Spleen (tissue), 7 donors: ENCODE results near the gene OR1S1.

Source experiments
- POLR2A ChIP-seq, 3 donors: fragments of 450-650 bp; IDR thresholded peaks; one replicate each; pipeline ENCODE4 v1.5.1; 2017; ENCODE audit warnings: antibody characterized with exemption in 3 of 3, mild to moderate bottlenecking in 1 of 3
- POLR2AphosphoS5 ChIP-seq, 3 donors: sonication (generic); formaldehyde crosslinking; IDR thresholded peaks; one replicate each; pipeline ENCODE4 v1.5.1; 2017; ENCODE audit warnings: antibody characterized with exemption in 3 of 3
- TF ChIP-seq, protein P1 (sequence below), 11 experiments: fragments of 200-600 bp in 7 of 11; fragments of 450-650 bp in 4 of 11; sonication (generic) in 4 of 11; IDR thresholded peaks in 8 of 11; conservative IDR thresholded peaks in 3 of 11; 1 replicate in 7 of 11; 2 replicates in 4 of 11; pipeline versions ENCODE4 v1.4.0 to v1.8.0; 2016 to 2021; ENCODE audit warnings: antibody characterized with exemption in 11 of 11, inconsistent platforms in 4 of 11, mild to moderate bottlenecking in 1 of 11
- donor health status: DM: no; HTN: no; CAD: no; lungs with moderate emphysema.
- donor health status: DM: no; HTN: no; CAD: no.
- donor health status: DM: no; HTN: no; CAD: no.

DNA sequence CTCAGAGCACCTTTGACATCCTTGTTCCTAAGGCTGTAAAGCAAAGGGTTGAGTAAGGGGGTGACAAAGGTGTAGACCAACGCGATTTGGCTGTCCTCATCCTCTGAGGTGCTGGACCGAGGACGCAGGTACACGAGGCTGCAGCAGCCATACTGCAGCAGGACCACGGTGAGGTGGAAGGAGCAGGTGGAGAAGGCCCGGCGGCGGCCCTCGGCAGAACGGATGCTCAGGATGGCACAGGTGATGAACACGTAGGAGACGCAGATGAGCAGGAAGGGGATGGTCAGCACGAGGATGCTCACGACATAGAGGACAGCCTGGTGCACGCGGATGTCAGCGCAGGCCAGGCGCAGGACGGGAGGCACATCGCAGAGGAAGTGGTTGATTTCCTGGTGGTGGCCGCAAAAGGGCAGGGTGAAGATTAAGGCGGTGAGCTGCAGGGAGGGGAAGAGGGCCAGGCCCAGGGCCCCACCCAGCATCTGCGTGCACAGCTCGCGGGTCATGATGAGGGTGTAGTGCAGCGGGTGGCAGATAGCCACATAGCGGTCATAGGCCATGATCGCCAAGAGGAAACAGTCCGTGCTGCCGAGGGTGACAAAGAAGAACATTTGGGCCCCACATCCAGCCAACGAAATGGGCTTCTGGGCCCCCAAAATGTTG, 15.6 kb downstream of the OR1S1 start:
- TF ChIP-seq, protein P1, sequence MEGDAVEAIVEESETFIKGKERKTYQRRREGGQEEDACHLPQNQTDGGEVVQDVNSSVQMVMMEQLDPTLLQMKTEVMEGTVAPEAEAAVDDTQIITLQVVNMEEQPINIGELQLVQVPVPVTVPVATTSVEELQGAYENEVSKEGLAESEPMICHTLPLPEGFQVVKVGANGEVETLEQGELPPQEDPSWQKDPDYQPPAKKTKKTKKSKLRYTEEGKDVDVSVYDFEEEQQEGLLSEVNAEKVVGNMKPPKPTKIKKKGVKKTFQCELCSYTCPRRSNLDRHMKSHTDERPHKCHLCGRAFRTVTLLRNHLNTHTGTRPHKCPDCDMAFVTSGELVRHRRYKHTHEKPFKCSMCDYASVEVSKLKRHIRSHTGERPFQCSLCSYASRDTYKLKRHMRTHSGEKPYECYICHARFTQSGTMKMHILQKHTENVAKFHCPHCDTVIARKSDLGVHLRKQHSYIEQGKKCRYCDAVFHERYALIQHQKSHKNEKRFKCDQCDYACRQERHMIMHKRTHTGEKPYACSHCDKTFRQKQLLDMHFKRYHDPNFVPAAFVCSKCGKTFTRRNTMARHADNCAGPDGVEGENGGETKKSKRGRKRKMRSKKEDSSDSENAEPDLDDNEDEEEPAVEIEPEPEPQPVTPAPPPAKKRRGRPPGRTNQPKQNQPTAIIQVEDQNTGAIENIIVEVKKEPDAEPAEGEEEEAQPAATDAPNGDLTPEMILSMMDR (IDR thresholded peaks at IDR 0.05 in 8 of 11, conservative IDR thresholded peaks at IDR 0.05 in 3 of 11): no peak
- TF ChIP-seq POLR2A (IDR thresholded peaks at IDR 0.05): no peak
- no peak for TF ChIP-seq POLR2AphosphoS5 (IDR thresholded peaks at IDR 0.05)
